HFFc6 (cell line): ENCODE data around the gene TTLL5. TPM values are rescaled to one million over a fixed set of nuclear protein-coding genes. Genes with fewer than 3 reads are reported as not detected.

Experiments
- DNase-seq: peaks from one replicate; pipeline ENCODE4 v3.0.0-alpha.2; 2018
- H3K27ac Mint-ChIP-seq: 2 replicates; pipeline ENCODE4 v1.8.0; 2020; ENCODE audit warnings: mild to moderate bottlenecking, mixed read lengths
- H3K27me3 Mint-ChIP-seq: 2 replicates; pipeline ENCODE4 v1.8.0; 2021; ENCODE audit warnings: mild to moderate bottlenecking, moderate library complexity, mixed read lengths; ENCODE audit not compliant: insufficient read depth
- H3K36me3 Mint-ChIP-seq: 2 replicates; pipeline ENCODE4 v1.8.0; 2021; ENCODE audit warnings: low read depth, mixed read lengths
- H3K4me1 Mint-ChIP-seq: 2 replicates; pipeline ENCODE4 v1.8.0; 2020; ENCODE audit warnings: low read depth, mixed read lengths
- H3K4me3 Mint-ChIP-seq: 2 replicates; pipeline ENCODE4 v1.8.0; 2020; ENCODE audit warnings: mild to moderate bottlenecking, moderate library complexity, mixed read lengths
- H3K9me3 Mint-ChIP-seq: 2 replicates; pipeline ENCODE4 v1.8.0; 2020; ENCODE audit warnings: mild to moderate bottlenecking, mixed read lengths
- total RNA-seq, 6 experiments: library from RNA; stranded (reverse); fragmentation: NEBNext Ultra II Directional; extraction: Animal tissue kit (Norgen Biotek cat#: 25700); gene quantifications; 2 replicates in 1 of 6; 3 replicates in 5 of 6; pipeline ENCODE4 v1.2.3, GENCODE V29; 2021
- TF ChIP-seq, protein P1 (sequence below): fragments of 200-600 bp; sonication (generic); IDR thresholded peaks from 2 replicates; pipeline ENCODE4 v1.5.0; 2021; ENCODE audit warnings: antibody characterized with exemption, mild to moderate bottlenecking

TTLL5 gene
- total RNA-seq, 6 experiments from 2014 or later, result 22.0 to 28.9 (median 25.0) TPM

DNA sequence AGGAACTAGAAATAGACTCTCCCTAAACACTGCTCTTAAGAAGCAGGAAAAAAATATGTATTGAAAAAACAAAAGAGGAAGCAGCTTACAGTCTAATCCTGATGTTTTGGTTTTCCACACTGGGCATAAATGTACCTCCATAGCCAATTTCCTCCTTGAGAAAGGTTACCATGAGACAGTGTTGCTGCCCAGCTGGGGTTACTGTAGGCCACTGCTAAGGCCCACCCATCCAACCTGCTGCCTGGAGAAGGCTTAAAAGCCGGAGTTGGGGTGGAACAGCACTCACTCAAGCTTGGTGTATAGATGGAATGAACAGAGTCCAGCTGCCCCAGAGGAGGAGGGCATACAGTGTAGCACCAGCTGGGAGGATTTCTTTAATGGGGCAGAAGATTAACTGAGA is 41.5 kb upstream of the TTLL5 start:
- no peak overlapping the region for H3K27ac Mint-ChIP-seq
- H3K27me3 Mint-ChIP-seq, result peaks cover 14% of the 10 kb centered on the region
- H3K36me3 Mint-ChIP-seq, result no peaks in the 10 kb centered on the region; the same call in 1 of the 2 replicates
- H3K4me3 Mint-ChIP-seq, result no peak overlapping the region
- DNase-seq, result no peak
- TF ChIP-seq, protein P1, sequence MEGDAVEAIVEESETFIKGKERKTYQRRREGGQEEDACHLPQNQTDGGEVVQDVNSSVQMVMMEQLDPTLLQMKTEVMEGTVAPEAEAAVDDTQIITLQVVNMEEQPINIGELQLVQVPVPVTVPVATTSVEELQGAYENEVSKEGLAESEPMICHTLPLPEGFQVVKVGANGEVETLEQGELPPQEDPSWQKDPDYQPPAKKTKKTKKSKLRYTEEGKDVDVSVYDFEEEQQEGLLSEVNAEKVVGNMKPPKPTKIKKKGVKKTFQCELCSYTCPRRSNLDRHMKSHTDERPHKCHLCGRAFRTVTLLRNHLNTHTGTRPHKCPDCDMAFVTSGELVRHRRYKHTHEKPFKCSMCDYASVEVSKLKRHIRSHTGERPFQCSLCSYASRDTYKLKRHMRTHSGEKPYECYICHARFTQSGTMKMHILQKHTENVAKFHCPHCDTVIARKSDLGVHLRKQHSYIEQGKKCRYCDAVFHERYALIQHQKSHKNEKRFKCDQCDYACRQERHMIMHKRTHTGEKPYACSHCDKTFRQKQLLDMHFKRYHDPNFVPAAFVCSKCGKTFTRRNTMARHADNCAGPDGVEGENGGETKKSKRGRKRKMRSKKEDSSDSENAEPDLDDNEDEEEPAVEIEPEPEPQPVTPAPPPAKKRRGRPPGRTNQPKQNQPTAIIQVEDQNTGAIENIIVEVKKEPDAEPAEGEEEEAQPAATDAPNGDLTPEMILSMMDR, result no peak
- no peaks in the 10 kb centered on the region for H3K4me1 Mint-ChIP-seq
- H3K9me3 Mint-ChIP-seq, result peaks cover 6% of the 10 kb centered on the region; the same call in 1 of the 2 replicates

- no peak overlapping the region for H3K4me3 Mint-ChIP-seq
- H3K9me3 Mint-ChIP-seq, result no peaks in the 10 kb centered on the region
- TF ChIP-seq, protein P1, result no peak
- H3K27me3 Mint-ChIP-seq, result peaks cover 16% of the 10 kb centered on the region
- DNase-seq, result no peak
- H3K4me1 Mint-ChIP-seq, result no peaks in the 10 kb centered on the region
- no peaks in the 10 kb centered on the region for H3K36me3 Mint-ChIP-seq
- H3K27ac Mint-ChIP-seq, result no peak overlapping the region
Observed at GRCh38 chr14:75625034-75625433, 36.0 kb upstream of the TTLL5 start.

GRCh38 chr14:75626396-75626795 is 34.6 kb upstream of the TTLL5 start:
- TF ChIP-seq, protein P1, result no peak
- no peaks in the 10 kb centered on the region for H3K9me3 Mint-ChIP-seq
- H3K4me1 Mint-ChIP-seq, result no peaks in the 10 kb centered on the region
- no peak overlapping the region for H3K27ac Mint-ChIP-seq
- DNase-seq, result no peak
- no peak overlapping the region for H3K4me3 Mint-ChIP-seq
- no peaks in the 10 kb centered on the region for H3K36me3 Mint-ChIP-seq
- H3K27me3 Mint-ChIP-seq, result peaks cover 20% of the 10 kb centered on the region

- no peaks in the 10 kb centered on the region for H3K9me3 Mint-ChIP-seq
- H3K4me3 Mint-ChIP-seq, result no peak overlapping the region
- peaks cover 20% of the 10 kb centered on the region for H3K27me3 Mint-ChIP-seq
- DNase-seq, result no peak
- no peak overlapping the region for H3K27ac Mint-ChIP-seq
- H3K4me1 Mint-ChIP-seq, result no peaks in the 10 kb centered on the region
- H3K36me3 Mint-ChIP-seq, result no peaks in the 10 kb centered on the region
- TF ChIP-seq, protein P1, result no peak
Observed at GRCh38 chr14:75626863-75627262, 34.2 kb upstream of the TTLL5 start.

DNA sequence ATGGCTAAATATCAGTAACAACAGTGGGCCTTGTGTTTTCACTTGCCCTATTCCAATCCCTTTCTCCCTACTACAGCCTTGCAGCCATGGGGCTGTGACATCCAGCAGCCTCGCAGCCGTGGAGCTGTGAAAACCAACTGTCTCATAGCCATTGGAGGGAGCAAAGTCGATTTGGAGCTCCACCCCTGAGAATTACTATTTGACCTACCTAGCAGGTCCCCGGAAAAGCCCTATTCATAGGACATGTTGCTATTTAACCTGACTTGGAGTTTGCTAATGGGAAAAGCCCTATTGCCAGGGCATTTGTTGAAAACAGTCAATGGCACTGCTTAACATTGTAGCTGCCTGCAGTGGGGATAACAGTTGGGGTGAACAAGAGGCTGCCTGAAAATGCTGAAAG is 33.6 kb upstream of the TTLL5 start:
- Mint-ChIP-seq H3K27me3 (peaks cover 15% of the 10 kb centered on the region), H3K4me3 (no peak overlapping the region), H3K36me3 (no peaks in the 10 kb centered on the region), H3K9me3 (no peaks in the 10 kb centered on the region), H3K4me1 (no peaks in the 10 kb centered on the region), H3K27ac (no peak overlapping the region)
- DNase-seq, result no peak
- TF ChIP-seq, protein P1, result no peak

GRCh38 chr14:75628816-75629215 is 32.2 kb upstream of the TTLL5 start:
- H3K36me3 Mint-ChIP-seq, result no peaks in the 10 kb centered on the region

More at GRCh38 chr14:75628816-75629215, 32.2 kb upstream of the TTLL5 start:
- Mint-ChIP-seq H3K27ac (no peak overlapping the region), H3K9me3 (no peaks in the 10 kb centered on the region), H3K27me3 (peaks cover 24% of the 10 kb centered on the region), H3K4me1 (no peaks in the 10 kb centered on the region), H3K4me3 (no peak overlapping the region)
- DNase-seq, result no peak
- TF ChIP-seq, protein P1, result no peak
